HCT116 (cell line): ENCODE measurements around the gene GNB2. TPM values are rescaled to one million over a fixed set of nuclear protein-coding genes. Genes with fewer than 3 reads are reported as not detected.

ENCODE experiments used
- total RNA-seq: library from RNA; stranded (reverse); gene quantifications from one replicate; pipeline ENCODE4 v1.2.1, GENCODE V29; 2021; ENCODE audit not compliant: unreplicated experiment

GNB2 gene
- total RNA-seq, 1 experiment from 2014 or later, result 246 TPM

Other genes starting within 250 kb of the GNB2 start
- gene ZCWPW1, start 245.0 kb upstream of the GNB2 start, total RNA-seq, result 1.5 TPM
- 44.4 TPM for gene MEPCE, start 243.9 kb upstream of the GNB2 start, total RNA-seq
- gene PPP1R35, start 237.2 kb upstream of the GNB2 start, total RNA-seq, result 68.7 TPM
- 1.7 TPM for gene SPACDR, start 209.5 kb upstream of the GNB2 start, total RNA-seq
- 36.9 TPM for gene TSC22D4, start 194.5 kb upstream of the GNB2 start, total RNA-seq
- 6.7 TPM for gene NYAP1, start 189.8 kb upstream of the GNB2 start, total RNA-seq
- gene AGFG2, start 134.5 kb upstream of the GNB2 start, total RNA-seq, result 14.0 TPM
- gene SAP25, start 99.8 kb upstream of the GNB2 start, total RNA-seq, result 4.4 TPM
- 47.9 TPM for gene LRCH4, start 87.6 kb upstream of the GNB2 start, total RNA-seq
- 2.1 TPM for gene FBXO24, start 87.4 kb upstream of the GNB2 start, total RNA-seq
- gene PCOLCE, start 71.4 kb upstream of the GNB2 start, total RNA-seq, result 12.4 TPM
- gene MOSPD3, start 61.2 kb upstream of the GNB2 start, total RNA-seq, result 32.8 TPM
- gene TFR2, start 32.2 kb upstream of the GNB2 start, total RNA-seq, result 11.8 TPM
- not detected for gene ACTL6B, start 17.3 kb upstream of the GNB2 start, total RNA-seq
- gene GIGYF1, start 20.5 kb downstream of the GNB2 start, total RNA-seq, result 59.7 TPM
- gene POP7, start 32.4 kb downstream of the GNB2 start, total RNA-seq, result 67.5 TPM
- gene EPO, start 46.7 kb downstream of the GNB2 start, total RNA-seq, result 0.30 TPM
- gene ZAN, start 59.9 kb downstream of the GNB2 start, total RNA-seq, result not detected
- gene EPHB4, start 153.8 kb downstream of the GNB2 start, total RNA-seq, result 61.1 TPM
- gene SLC12A9, start 179.0 kb downstream of the GNB2 start, total RNA-seq, result 24.6 TPM
- gene TRIP6, start 193.6 kb downstream of the GNB2 start, total RNA-seq, result 102 TPM
- 252 TPM for gene SRRT, start 201.4 kb downstream of the GNB2 start, total RNA-seq
- 5.6 TPM for gene UFSP1, start 216.0 kb downstream of the GNB2 start, total RNA-seq
- 1.8 TPM for gene ACHE, start 222.1 kb downstream of the GNB2 start, total RNA-seq